GM19025 (cell line): ENCODE data around the gene PODN.

Source experiments
- ATAC-seq: cut with Tn5 transposase; IDR thresholded peaks from one replicate; pipeline ENCODE4 v1.9.1; 2021; ENCODE audit warnings: mild to moderate bottlenecking, low read depth, moderate library complexity; ENCODE audit not compliant: unreplicated experiment

The PODN gene

DNA sequence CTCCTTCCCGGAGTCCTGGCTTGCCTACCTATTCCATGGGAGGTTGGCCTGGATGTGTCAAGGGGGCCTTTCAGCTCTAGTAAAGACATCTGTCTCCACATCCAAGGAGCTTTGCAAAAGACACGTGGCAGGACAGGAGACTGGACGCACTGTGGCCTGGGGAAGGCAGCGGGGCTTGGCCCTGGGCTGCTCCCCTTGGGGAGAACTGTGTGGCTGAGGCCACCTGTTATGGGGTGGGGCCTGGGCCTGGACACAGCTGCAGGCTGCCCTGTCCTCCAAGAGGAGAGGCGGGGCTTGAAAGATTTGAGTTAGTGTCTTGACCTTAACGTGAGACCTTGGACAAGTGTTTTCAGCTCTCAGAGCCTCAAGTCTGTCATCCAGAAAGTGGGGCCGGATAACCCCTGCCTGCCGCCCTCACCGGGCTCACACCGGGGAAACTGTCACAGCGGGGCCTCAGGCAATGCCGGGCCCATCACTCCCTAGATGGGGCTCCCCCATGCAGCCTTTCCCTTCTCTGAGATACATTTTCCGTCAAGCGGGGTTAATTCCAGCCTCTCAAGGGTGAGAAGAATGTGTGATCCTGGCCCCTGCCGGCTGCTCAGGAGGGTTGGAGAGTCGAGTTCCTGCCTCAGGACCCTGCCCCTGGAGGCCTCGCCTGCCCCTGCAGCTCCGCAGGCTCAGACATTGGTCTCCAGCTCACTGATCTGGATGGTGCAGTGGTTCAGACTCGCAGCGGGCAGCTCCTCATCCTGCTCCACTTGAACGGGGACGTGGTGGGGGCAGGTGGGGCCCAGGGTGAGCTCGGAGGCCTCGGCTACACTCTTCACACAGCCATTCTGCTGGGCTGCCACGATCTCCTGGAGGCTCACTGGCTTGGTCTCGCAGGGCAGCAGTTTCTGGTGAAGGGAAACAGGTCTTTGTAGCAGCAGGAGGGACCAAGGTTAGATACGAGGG is 25.6 kb downstream of the PODN start:
- no peak for ATAC-seq

- ATAC-seq: no peak
Observed at GRCh38 chr1:53088616-53089300, 26.7 kb downstream of the PODN start.

- ATAC-seq: no peak
Observed at GRCh38 chr1:53089478-53090226, 27.6 kb downstream of the PODN start.

DNA sequence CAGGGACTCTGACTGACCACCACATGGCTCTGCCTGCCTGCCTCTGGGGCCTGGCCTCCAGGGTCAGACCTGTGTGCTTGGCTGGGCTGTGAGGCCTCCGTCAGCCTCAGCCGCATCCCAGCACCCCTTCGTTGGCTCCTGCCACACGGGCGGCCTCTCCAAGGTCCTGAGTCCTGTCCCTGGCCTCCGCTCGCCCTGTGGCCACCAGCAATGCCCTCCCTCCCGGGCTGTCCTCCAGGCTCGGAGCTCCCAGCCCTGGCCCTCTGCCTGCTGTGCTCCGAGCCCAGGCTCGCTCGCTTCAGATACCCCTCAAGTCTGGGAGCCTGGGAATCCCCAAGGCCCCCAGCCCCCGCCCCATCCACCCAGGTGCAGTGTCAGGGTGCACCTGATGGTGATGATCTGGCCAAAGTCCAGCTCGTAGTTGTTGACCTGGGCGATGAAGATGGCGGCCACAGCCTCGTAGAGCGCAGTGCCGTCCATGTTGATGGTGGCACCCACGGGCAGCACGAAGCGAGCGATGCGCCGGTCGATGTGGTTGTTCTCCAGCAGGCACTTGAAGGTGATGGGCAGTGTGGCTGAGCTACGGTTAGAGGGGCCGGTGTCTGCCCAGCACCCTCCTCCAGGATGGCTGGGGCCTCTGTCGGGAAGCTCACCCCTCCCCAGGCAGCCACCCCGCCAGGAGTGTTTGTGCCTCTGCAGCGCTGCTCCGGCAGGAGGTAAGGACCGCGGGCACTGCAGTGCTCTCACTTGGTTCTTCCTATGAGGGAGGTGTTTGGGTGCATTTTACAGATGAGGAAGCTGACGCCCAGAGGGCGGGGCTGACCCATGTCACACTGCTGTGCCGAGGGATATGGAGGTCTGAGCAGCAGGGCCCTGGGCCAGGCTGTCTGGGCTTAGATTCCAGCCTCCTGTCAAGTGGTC is 28.5 kb downstream of the PODN start:
- no peak for ATAC-seq

- ATAC-seq: no peak
Observed at GRCh38 chr1:53091841-53092645, 30.0 kb downstream of the PODN start.

DNA sequence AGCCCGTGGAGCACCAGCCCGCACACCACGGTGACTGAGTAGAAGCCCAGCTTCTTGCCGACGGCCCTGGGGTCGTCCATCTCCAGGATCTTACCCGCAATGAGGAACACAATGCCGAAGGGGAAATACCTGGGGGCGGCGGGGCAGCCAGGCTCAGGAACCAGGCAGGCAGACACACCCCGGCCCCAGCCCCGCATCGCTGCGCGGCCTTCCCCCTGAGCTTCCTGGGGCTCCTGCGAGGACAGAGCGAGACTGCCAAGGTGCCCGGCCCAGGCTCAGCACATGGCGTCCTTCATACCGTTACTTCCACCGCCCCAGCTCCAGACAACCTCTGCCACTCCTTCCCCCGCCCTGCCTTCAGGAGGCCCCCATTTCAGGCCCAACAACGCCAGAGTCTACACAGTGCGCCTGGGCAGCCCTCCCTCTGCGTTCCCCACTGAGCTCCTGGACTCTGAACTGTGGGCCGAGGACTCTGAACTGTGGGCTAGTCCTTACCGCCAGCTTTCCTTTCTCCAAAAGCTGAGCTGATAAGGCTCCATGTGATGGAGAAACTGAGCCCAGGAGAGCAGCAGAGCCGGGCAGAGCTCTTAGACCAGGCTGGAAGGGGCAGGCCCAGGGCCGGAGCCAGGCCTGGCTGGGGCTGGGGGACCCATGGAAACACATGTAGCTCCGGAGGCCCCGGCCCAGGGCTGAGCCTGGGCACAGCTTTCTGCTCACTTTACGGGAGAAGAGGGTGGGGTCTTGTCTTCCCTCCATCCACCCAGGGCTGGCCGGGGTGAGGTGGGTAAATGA is 30.8 kb downstream of the PODN start:
- no peak for ATAC-seq

DNA sequence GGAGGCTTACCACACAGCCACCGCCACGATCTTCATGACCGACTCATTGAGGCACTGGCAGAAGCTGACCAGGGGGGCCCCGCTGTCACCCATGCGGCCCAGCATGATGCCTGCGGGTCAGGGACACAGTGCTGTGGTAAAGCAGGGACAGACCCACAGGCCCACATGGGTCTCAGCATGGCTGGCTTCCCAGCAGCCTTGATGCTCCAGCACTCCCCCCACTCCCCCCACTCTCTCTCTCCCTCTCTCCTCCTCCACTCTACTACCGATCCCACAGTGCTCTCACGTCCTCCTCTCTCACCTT is 31.4 kb downstream of the PODN start:
- ATAC-seq: no peak

DNA sequence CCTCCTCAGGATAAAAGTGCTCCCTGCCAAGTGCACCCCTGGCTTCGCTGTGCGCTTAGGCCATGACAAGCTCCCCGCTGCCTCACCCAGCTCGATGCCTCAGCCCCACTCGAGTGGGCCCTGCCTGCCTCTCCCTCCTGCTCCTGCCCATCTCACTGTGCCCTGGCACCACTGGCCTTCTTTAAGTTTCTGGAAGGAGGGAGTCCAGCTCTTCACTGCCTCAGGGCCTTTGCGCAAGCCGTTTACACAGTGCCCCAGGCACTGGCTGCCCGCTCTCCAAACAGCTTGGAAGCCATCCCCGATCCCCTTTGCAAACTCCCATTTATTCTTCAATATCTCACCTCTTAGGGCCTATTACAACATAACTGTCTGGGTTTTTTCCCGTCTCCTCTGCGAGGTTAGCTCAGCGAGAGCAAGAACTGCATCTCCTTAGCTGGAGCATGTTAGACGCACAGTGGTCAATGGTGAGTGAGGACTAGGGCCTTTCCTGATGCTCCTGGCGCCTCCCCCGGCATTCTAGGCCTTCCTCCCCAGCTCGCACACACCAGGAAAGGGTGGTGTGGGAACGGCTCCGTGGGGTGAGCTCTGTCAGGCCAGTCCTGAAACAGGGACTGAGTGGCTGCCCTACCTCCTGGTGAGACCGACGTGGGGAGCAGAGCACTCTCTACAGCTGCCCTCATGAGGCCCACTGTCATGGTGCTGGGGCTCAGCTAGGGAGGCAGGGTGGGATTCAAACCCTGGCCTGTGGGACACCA is 31.9 kb downstream of the PODN start:
- no peak for ATAC-seq

DNA sequence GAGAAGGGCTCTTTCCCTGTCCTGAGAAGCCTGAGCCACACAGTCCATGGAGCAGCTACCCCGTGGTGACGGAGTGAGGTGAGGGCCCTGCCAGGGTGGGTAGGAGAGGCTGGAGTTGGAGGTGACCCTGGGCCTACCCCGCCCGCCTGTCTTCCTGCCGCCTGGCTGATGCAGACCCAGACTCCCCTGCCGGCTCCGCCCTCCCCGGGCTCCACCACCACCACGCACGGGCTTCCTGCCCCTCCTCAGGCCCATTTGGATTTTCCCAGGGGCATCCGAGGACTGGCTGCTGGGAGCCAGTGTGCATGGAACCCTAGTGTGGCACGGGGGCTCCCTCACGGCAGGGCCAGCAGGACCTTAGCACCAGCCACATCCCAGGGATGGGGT is 32.5 kb downstream of the PODN start:
- no peak for ATAC-seq

- ATAC-seq: no peak
Observed at GRCh38 chr1:53104289-53104913, 42.4 kb downstream of the PODN start.

DNA sequence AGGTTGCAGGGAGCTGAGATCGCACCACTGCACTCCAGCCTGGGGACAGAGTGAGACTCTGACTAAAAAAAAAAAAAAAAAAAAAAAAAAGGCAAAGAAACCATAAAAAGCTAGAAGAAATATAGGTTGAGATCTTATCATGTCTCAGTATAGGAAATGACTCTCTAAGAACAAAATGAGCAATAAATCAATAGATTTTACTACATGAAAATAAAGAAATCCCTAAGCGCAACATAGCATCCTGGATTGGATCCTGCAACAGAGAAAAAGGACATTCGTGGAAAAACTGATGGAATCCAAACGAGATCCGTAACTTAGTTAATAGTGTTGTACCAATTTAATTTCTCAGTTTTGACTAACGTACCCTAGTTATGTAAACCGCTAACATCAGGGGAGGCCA is 45.1 kb downstream of the PODN start:
- ATAC-seq: no peak

GRCh38 chr1:53107570-53108322 is 45.7 kb downstream of the PODN start:
- ATAC-seq: no peak

GRCh38 chr1:53108646-53109580 is 46.9 kb downstream of the PODN start:
- ATAC-seq: no peak

DNA sequence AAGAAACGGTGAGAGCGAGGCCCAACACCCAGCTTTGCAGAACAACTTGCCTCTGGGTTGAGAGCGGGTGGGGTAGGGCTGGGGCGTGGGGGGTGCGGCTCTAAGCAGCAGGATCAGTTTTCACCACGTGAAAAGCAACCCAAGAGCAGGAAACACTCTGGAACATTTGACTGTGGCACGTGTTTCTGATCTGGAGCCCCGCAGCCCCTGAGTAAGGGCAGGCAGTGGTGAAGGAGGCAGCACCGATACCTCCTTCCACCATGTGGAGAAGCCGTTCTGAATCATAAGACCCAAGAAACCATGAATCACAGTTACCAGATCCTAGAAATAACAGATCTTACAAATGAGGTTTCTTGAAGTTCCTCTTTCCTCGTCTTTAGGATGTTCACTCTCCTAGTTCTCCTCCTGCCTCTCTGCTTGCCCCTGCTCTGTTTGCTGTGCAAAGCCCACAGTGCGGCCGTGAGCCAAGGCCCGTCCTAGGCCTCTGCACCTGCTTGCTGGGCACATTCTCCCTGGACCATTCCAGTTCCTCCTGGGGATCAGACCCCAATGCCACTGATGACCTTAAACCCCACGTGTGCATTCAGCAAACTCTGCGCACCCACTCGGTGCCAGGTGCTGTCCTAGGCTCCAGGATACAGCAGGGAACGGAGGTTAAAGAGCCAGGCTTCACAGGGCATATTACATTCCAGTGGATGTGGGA is 48.5 kb downstream of the PODN start:
- no peak for ATAC-seq

DNA sequence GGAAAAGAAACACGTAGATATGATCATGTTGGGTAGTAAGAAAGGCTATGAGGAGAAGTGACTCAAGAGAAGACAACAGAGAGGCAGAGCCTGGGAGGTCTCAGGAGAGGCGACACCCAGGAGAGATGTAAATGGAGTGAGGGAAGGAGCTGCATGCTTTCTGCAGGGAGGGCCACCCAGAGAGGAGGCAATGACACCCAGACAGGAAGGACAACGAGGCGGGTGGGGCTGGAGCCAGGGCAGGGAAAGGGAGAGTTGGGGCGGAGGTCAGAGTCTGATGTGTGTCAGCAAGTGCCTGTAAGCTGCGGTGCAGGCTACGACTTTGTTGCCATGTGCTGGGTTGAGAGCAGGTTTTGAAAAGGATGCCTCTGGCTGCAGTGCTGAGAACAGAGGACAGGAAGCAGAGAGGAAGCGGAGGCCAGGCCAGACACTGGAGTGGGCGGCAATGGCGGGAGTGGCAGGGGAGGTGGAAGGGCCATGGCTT is 49.1 kb downstream of the PODN start:
- no peak for ATAC-seq
